ENCODE measurements around the gene CBR1.
A peak's percentile ranks its signal among the peaks of the same experiment; 100 is the strongest.

Gene CBR1

DNA sequence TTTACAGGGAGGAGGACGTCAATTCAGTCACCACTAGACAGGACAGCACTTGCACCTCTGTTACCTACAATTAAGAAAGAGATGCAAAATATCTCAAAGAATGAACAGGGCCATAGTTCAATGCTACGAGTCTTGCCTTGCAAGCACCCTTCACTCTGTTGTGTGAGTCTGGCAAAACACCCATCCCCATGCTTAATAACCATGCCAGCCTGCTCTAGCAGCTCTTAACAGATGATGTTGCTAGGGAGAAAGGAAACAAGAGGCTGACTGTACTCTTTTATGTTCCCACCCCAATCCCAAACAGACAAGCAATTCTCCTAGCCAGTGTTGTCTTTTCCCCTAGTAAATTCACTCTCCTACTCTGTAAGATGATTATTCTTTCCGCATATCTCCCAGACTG is 5.3 kb downstream of the CBR1 start:
- Histone ChIP-seq H3K27ac (ENCODE audit: low read length) (no peak overlapping the region), H2AFZ (ENCODE audit: low read length) (no peak overlapping the region), H3K9me3 (replicated peaks; ENCODE audit: insufficient read depth, low read length) (no peaks in the 10 kb centered on the region), H3K4me1 (ENCODE audit: low read length) (peaks cover 38% of the 10 kb centered on the region), H3K4me3 (ENCODE audit: low read length) (no peak overlapping the region), H3F3A (ENCODE audit: insufficient read depth, low read length) (peaks cover 23% of the 10 kb centered on the region), H3K36me3 (replicated peaks; ENCODE audit: insufficient read depth, low read length) (no peaks in the 10 kb centered on the region), H4K20me1 (ENCODE audit: insufficient read depth, low read length) (no peaks in the 10 kb centered on the region), H3K9me2 (replicated peaks; ENCODE audit: insufficient read depth, low read length) (no peaks in the 10 kb centered on the region), H3K79me2 (ENCODE audit: low read length) (no peaks in the 10 kb centered on the region), H3K4me2 (ENCODE audit: low read depth, low read length) (no peak overlapping the region), H3K27me3 (replicated peaks; ENCODE audit: insufficient read depth, low read length) (no peaks in the 10 kb centered on the region), H3K9ac (ENCODE audit: low read length) (no peak overlapping the region)
- DNase-seq, result no peak
- TF ChIP-seq, protein P1, sequence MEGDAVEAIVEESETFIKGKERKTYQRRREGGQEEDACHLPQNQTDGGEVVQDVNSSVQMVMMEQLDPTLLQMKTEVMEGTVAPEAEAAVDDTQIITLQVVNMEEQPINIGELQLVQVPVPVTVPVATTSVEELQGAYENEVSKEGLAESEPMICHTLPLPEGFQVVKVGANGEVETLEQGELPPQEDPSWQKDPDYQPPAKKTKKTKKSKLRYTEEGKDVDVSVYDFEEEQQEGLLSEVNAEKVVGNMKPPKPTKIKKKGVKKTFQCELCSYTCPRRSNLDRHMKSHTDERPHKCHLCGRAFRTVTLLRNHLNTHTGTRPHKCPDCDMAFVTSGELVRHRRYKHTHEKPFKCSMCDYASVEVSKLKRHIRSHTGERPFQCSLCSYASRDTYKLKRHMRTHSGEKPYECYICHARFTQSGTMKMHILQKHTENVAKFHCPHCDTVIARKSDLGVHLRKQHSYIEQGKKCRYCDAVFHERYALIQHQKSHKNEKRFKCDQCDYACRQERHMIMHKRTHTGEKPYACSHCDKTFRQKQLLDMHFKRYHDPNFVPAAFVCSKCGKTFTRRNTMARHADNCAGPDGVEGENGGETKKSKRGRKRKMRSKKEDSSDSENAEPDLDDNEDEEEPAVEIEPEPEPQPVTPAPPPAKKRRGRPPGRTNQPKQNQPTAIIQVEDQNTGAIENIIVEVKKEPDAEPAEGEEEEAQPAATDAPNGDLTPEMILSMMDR (IDR thresholded peaks at IDR 0.05; ENCODE audit: low read length), result no peak
- TF ChIP-seq EZH2 (optimal IDR thresholded peaks at IDR 0.05; ENCODE audit: low read depth, low read length), result no peak
- no peak for TF ChIP-seq EZH2phosphoT487 (IDR thresholded peaks at IDR 0.05; ENCODE audit: low read length)

DNA sequence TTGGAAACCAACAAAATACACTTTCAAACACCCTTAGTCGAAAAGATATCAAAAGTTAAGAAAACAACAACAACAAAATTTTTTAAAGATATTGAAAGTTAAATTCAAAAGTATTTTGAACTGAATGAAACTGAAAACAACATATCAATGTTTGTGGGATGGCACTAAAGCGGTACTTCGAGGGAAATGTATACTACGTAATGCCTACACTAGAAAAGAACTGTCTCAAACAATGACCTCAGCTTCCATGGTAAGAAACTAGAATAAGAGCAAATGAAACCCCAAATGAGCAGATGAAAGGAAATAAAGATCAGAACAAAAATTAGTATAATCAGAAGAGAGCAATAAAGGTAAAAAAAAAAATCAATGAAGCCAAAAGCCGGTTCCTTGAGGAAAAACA is 6.1 kb downstream of the CBR1 start:
- Histone ChIP-seq H3K4me2 (ENCODE audit: low read depth, low read length) (no peak overlapping the region), H3K9me2 (replicated peaks; ENCODE audit: insufficient read depth, low read length) (no peaks in the 10 kb centered on the region), H3K27ac (ENCODE audit: low read length) (no peak overlapping the region), H2AFZ (ENCODE audit: low read length) (no peak overlapping the region), H3F3A (ENCODE audit: insufficient read depth, low read length) (peaks cover 23% of the 10 kb centered on the region), H3K9ac (ENCODE audit: low read length) (no peak overlapping the region), H3K4me1 (ENCODE audit: low read length) (peaks cover 33% of the 10 kb centered on the region), H3K9me3 (replicated peaks; ENCODE audit: insufficient read depth, low read length) (no peaks in the 10 kb centered on the region), H3K4me3 (ENCODE audit: low read length) (no peak overlapping the region), H3K36me3 (replicated peaks; ENCODE audit: insufficient read depth, low read length) (no peaks in the 10 kb centered on the region), H3K27me3 (replicated peaks; ENCODE audit: insufficient read depth, low read length) (no peaks in the 10 kb centered on the region), H3K79me2 (ENCODE audit: low read length) (no peaks in the 10 kb centered on the region), H4K20me1 (ENCODE audit: insufficient read depth, low read length) (no peaks in the 10 kb centered on the region)
- DNase-seq, result no peak
- TF ChIP-seq EZH2 (optimal IDR thresholded peaks at IDR 0.05; ENCODE audit: low read depth, low read length) (no peak), EZH2phosphoT487 (IDR thresholded peaks at IDR 0.05; ENCODE audit: low read length) (no peak)
- TF ChIP-seq, protein P1 (IDR thresholded peaks at IDR 0.05; ENCODE audit: low read length), result no peak

DNA sequence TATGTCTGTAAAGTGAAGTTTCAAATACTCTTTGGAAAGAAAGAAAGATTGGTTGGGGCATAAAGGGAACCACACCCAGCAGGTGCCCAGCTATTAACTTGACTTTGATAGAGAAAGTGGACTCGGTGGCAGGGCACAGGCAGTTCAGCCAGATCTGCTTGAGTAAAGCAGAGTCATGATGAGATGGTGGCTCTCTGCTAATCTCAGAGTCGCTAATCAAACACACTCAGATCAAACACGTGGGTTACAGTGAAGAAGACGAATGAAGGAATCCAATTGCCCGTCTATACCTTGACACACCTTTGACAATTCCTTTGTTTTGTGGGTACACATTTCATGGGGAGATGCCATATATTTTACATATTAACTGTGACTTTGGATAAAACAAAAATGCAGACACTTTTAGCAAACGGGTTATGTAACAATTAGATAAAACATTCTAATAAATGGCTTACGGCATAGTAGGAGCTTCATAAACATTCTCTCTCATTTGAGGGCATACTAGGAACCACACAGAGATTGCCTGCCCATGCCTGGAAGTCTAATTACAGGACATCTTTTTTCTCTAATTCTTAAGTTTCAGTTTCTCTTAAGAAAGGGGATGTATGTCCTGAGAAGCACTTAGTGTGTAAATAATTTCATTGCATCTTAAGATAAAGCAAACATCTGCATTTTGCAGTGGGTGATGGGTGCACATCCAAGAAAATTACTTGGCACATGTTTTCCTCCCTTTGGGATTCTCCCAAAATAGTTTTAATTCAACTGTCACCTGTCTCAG is 7.2 kb downstream of the CBR1 start:
- DNase-seq, result peak; percentile 70
- Histone ChIP-seq H3K27ac (ENCODE audit: low read length) (peak overlapping the region; percentile 40; the same call in 1 of the 2 replicates), H3K27me3 (replicated peaks; ENCODE audit: insufficient read depth, low read length) (no peaks in the 10 kb centered on the region), H3K9me3 (replicated peaks; ENCODE audit: insufficient read depth, low read length) (no peaks in the 10 kb centered on the region), H3F3A (ENCODE audit: insufficient read depth, low read length) (peaks cover 23% of the 10 kb centered on the region), H3K79me2 (ENCODE audit: low read length) (no peaks in the 10 kb centered on the region), H3K9ac (ENCODE audit: low read length) (peak overlapping the region; percentile 1; the same call in 1 of the 2 replicates), H3K36me3 (replicated peaks; ENCODE audit: insufficient read depth, low read length) (no peaks in the 10 kb centered on the region), H3K4me2 (ENCODE audit: low read depth, low read length) (peak overlapping the region; percentile 65), H3K4me1 (ENCODE audit: low read length) (peaks cover 33% of the 10 kb centered on the region), H4K20me1 (ENCODE audit: insufficient read depth, low read length) (no peaks in the 10 kb centered on the region), H3K9me2 (replicated peaks; ENCODE audit: insufficient read depth, low read length) (no peaks in the 10 kb centered on the region), H3K4me3 (ENCODE audit: low read length) (peak overlapping the region; percentile 32), H2AFZ (ENCODE audit: low read length) (peak overlapping the region; percentile 48)
- no peak for TF ChIP-seq EZH2 (optimal IDR thresholded peaks at IDR 0.05; ENCODE audit: low read depth, low read length)
- TF ChIP-seq, protein P1 (IDR thresholded peaks at IDR 0.05; ENCODE audit: low read length), result no peak
- no peak for TF ChIP-seq EZH2phosphoT487 (IDR thresholded peaks at IDR 0.05; ENCODE audit: low read length)

Measured in MM.1S (cell line).